HFFc6 (cell line): Measurements from ENCODE around the gene JARID2. TPM values are rescaled to one million over a fixed set of nuclear protein-coding genes. Genes with fewer than 3 reads are reported as not detected.

Source experiments
- DNase-seq: peaks from one replicate; pipeline ENCODE4 v3.0.0-alpha.2; 2018
- H3K27ac Mint-ChIP-seq: 2 replicates; pipeline ENCODE4 v1.8.0; 2020; ENCODE audit warnings: mild to moderate bottlenecking, mixed read lengths
- H3K27me3 Mint-ChIP-seq: 2 replicates; pipeline ENCODE4 v1.8.0; 2021; ENCODE audit warnings: mild to moderate bottlenecking, moderate library complexity, mixed read lengths; ENCODE audit not compliant: insufficient read depth
- H3K36me3 Mint-ChIP-seq: 2 replicates; pipeline ENCODE4 v1.8.0; 2021; ENCODE audit warnings: low read depth, mixed read lengths
- H3K4me1 Mint-ChIP-seq: 2 replicates; pipeline ENCODE4 v1.8.0; 2020; ENCODE audit warnings: low read depth, mixed read lengths
- H3K4me3 Mint-ChIP-seq: 2 replicates; pipeline ENCODE4 v1.8.0; 2020; ENCODE audit warnings: mild to moderate bottlenecking, moderate library complexity, mixed read lengths
- H3K9me3 Mint-ChIP-seq: 2 replicates; pipeline ENCODE4 v1.8.0; 2020; ENCODE audit warnings: mild to moderate bottlenecking, mixed read lengths
- total RNA-seq, 6 experiments: library from RNA; stranded (reverse); fragmentation: NEBNext Ultra II Directional; extraction: Animal tissue kit (Norgen Biotek cat#: 25700); gene quantifications; 2 replicates in 1 of 6; 3 replicates in 5 of 6; pipeline ENCODE4 v1.2.3, GENCODE V29; 2021
- TF ChIP-seq, protein P1 (sequence below): fragments of 200-600 bp; sonication (generic); IDR thresholded peaks from 2 replicates; pipeline ENCODE4 v1.5.0; 2021; ENCODE audit warnings: antibody characterized with exemption, mild to moderate bottlenecking

The JARID2 gene
- total RNA-seq, 6 experiments from 2014 or later = 8.3 to 10.1 (median 9.5) TPM

DNA sequence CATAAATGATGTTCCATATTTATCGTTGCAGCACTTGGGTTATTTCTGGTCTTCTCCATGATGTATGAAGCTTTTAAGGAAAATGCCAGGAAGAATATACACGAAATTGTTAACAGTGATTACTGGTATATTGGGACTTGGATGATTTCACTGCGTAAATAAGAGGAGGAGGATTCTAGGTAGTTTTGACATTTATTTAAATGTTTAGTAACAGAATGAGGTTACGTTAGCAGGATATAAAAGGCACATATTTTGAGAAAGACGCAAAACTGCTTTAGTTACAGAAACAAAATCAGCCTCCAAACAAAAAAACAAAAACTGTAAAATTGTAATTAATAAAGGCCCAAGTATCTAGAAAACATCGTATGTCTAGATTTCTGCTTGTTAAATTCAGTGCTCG lies 147.7 kb downstream of the JARID2 start:
- DNase-seq = no peak
- Mint-ChIP-seq H3K4me1 (peaks cover 20% of the 10 kb centered on the region), H3K36me3 (peaks cover 9% of the 10 kb centered on the region), H3K4me3 (no peak overlapping the region), H3K27me3 (peaks cover 3% of the 10 kb centered on the region), H3K9me3 (no peaks in the 10 kb centered on the region), H3K27ac (no peak overlapping the region)
- TF ChIP-seq, protein P1, sequence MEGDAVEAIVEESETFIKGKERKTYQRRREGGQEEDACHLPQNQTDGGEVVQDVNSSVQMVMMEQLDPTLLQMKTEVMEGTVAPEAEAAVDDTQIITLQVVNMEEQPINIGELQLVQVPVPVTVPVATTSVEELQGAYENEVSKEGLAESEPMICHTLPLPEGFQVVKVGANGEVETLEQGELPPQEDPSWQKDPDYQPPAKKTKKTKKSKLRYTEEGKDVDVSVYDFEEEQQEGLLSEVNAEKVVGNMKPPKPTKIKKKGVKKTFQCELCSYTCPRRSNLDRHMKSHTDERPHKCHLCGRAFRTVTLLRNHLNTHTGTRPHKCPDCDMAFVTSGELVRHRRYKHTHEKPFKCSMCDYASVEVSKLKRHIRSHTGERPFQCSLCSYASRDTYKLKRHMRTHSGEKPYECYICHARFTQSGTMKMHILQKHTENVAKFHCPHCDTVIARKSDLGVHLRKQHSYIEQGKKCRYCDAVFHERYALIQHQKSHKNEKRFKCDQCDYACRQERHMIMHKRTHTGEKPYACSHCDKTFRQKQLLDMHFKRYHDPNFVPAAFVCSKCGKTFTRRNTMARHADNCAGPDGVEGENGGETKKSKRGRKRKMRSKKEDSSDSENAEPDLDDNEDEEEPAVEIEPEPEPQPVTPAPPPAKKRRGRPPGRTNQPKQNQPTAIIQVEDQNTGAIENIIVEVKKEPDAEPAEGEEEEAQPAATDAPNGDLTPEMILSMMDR = no peak

DNA sequence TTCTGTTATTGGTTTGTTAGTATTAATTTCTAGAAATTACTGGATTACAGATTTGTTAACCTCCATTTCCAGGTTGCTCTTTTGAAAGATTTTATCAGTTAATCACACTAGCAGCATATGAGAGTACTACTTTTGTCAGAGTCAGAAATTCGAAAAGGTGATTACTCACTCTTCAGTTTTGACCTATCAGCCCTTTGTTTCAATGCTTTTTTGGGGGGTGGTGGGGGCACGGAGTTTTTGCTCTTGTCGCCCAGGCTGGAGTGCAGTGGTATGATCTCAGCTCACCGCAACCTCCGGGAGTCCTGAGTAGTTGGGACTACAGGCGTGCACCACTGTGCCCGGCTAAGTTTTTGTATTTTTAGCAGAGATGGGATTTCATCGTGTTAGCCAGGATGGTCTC lies 149.2 kb downstream of the JARID2 start:
- Mint-ChIP-seq H3K4me1 (peaks cover 20% of the 10 kb centered on the region), H3K9me3 (no peaks in the 10 kb centered on the region), H3K4me3 (no peak overlapping the region), H3K27ac (no peak overlapping the region), H3K27me3 (peaks cover 3% of the 10 kb centered on the region), H3K36me3 (peaks cover 9% of the 10 kb centered on the region)
- no peak for DNase-seq
- TF ChIP-seq, protein P1 = no peak

DNA sequence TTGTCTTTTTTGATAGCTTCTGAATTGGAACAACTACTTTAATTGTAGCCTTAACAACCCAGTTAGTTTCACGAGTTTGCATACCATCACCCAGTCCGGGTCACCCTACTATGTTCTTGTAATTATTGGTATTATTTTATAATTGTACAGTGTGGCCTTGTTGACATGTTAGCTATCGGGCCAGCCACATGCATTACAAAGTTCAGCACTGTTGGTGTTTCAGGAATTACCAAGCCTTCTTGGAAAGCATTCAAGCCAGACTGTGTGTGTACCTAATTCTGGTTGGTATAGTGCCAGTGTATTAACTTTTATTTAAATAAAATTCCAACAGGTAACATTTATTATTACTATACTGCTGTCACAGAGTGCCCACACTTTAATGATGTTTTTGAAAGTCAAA lies 150.9 kb downstream of the JARID2 start:
- TF ChIP-seq, protein P1 = no peak
- Mint-ChIP-seq H3K36me3 (peaks cover 9% of the 10 kb centered on the region), H3K9me3 (no peaks in the 10 kb centered on the region), H3K4me1 (peaks cover 33% of the 10 kb centered on the region), H3K27ac (no peak overlapping the region), H3K27me3 (peaks cover under 1% of the 10 kb centered on the region), H3K4me3 (no peak overlapping the region)
- DNase-seq = no peak

DNA sequence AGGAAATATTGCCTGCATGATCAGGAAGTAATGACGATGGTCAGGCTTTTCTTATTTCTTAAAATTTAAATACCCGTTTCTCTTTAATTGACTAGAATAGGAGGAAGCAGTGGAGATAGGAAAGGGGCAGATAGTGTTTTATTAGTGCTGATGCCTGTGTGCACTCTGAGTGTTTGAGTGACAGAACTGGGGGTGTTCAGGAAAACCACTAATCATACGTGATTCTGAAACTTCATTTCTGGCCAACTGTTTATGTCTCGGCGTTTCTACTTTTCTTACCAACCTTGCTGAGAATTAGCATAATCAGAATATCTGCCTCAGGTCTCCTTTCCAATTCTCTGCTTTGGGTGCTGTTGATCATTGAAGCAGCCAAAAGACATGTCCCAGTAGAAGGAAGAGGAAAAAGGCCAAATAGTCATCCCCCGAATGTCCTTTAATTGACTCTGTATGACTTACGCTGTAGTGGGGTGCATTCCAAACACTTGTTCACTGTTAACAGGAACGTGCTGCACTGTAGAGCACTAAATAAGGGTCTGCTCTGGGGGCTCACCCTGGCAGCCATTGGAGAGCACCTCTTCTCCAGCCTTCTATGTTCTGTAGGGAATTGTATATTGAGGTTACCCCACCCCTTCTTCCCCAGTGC lies 152.9 kb downstream of the JARID2 start:
- H3K27ac Mint-ChIP-seq = no peak overlapping the region
- H3K9me3 Mint-ChIP-seq = no peaks in the 10 kb centered on the region
- H3K36me3 Mint-ChIP-seq = peaks cover 8% of the 10 kb centered on the region
- no peak for DNase-seq
- H3K4me3 Mint-ChIP-seq = no peak overlapping the region
- H3K27me3 Mint-ChIP-seq = peaks cover 3% of the 10 kb centered on the region; the same call in 1 of the 2 replicates
- TF ChIP-seq, protein P1 = no peak
- peaks cover 48% of the 10 kb centered on the region for H3K4me1 Mint-ChIP-seq

DNA sequence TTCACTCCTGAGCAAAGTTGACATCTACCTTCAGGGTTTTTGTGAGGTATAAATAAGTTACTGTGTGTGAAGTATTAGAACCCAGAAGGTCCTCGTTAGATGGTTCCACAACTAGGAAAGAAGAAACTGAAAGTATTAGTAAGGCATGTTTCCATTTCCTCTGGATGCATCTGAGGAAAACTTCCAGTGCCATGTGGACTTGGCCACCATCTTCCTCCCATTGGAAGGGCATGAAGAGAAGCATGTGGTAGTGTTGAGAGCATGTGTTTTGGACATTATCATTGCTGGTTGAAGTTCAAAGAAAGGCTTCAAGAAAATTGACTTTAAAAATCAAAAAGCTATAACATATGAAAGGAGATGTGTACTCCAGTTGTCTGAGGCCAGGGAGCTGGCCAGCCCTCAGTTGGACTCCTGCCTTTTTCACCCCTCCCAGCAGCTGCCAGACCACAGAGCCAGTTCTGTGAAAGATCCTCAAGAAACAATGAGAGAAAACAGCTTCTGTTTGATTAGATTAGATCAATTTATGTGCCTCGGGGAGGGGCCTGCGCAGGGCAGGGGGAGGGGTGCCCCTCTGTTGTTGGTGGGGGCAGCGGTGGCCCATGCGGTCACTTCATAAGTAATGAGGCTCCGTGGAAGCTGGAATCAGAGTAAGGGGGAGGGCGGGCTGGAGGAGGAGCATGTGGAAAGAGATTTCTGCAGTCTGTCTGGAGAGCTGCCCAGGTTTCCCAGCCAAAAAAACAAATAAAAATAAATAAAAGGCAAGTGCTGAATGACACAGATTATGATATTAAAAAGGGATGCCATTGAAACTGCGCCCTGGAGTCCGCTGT lies 154.0 kb downstream of the JARID2 start:
- Mint-ChIP-seq H3K9me3 (no peaks in the 10 kb centered on the region), H3K27me3 (peaks cover 3% of the 10 kb centered on the region; the same call in 1 of the 2 replicates), H3K27ac (0 out of 2 replicates have a peak overlapping the region, but pooled peaks have one; percentile 11), H3K4me3 (peak overlapping the region; percentile 66), H3K36me3 (no peaks in the 10 kb centered on the region), H3K4me1 (peaks cover 55% of the 10 kb centered on the region)
- TF ChIP-seq, protein P1 = no peak
- DNase-seq = peak; percentile 37
